HG03571 (cell line): Measurements from ENCODE around the gene ERCC4.

Experiments used
- ATAC-seq: cut with Tn5 transposase; IDR thresholded peaks from one replicate; pipeline ENCODE4 v1.9.1; 2021; ENCODE audit not compliant: unreplicated experiment

Gene ERCC4

DNA sequence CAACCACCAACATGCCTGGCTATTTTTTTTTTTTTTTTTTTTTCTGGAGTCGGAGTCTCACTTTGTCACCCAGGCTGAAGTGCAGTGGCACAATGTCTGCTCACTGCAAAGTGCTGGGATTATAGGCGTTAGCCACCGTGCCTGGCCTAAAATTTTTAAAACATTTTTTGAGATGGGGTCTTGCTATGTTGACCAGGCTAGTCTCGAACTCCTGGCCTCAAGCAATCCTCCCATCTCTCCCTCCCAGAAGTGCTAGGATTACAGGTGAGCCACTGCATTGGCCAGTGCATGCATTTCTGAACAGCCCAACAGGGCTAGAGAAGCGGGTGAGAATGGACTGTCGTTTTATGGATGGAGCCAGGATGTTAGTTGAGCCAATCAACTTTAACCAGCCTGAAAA is 72.4 kb downstream of the ERCC4 start:
- ATAC-seq: no peak

DNA sequence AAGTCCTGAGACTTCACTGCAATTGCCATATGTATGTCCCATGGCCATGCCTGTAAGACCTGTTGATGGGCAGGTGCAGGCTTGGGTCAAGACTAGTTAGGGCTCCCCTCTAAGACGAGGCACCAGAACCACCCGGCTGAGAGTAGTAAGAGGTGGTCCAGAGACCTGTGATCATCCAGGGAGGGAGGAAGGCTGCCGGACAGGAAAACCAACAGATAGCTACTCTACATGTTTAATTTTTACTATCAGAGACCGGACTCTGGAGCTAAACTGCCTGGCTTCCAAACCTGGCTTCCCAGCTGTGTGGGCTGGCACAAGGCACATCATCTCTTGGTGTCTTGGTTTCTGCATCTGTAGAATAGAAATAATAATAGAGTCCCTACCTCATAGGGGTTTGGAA is 73.0 kb downstream of the ERCC4 start:
- ATAC-seq: no peak

DNA sequence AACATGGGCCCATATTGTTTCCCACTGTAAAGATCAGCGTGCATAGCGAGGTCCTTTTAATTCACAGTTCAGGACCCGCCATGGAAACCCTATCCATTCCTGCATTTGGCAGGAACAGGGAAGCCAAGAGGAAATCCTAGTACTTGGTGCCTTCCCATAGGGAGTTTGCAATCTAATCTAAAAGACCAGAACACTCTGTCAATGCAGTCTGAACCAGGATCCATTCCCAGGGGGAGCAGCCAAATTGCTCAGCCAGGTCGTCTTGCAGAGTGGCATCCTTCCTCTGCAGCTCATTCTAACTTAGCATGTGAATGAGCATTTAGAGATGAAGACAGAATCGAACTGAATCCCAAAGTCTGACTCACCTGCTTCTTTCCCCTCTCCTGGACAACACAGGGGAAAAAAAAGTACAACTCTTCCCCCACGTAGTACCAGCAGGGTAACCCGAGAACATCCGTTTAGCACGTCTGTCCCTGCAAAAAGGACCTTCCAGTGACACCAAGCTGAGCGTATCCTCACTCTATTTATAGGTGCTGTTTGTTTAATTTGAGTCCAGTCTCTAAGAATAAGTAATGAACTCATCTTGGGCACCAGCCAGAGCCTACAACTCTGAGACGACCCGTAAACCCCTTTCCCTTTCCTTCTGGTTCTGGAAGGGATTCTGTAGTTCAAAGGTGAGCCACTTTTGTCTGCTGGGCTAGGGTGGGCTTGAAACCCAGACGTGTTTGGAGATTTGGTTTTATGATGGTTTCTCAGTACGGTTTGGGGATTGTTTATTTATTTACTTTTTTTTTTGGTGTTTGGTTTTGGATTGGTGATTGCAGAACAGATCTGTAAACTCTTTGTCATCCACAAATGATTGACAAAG is 74.5 kb downstream of the ERCC4 start:
- ATAC-seq: no peak

- no peak for ATAC-seq
Observed at GRCh38 chr16:13995194-13995593, 75.2 kb downstream of the ERCC4 start.

DNA sequence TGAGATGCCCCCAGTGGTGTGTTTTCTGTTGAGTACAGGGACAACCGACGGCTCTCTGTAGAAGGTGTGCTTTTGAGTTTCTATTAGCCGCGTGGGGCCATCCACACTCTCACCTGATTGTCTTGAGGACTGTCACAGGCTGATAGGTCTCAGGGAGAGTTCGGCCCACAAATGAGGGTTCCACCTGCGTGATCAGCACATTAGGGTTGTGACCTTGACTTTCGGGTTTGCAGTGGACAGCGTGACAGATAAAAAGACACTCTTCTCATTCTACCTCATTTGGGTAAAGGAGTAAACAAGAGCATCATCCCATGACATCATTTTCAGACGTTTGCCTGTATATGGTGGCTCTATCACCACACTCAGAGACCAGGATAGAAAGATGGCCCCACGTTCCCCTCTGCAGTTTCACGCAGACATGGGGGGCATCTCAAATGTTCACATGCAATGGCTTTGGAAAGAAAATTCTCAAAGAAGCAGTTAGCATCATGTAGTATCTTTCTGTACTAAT is 76.9 kb downstream of the ERCC4 start:
- ATAC-seq: no peak

DNA sequence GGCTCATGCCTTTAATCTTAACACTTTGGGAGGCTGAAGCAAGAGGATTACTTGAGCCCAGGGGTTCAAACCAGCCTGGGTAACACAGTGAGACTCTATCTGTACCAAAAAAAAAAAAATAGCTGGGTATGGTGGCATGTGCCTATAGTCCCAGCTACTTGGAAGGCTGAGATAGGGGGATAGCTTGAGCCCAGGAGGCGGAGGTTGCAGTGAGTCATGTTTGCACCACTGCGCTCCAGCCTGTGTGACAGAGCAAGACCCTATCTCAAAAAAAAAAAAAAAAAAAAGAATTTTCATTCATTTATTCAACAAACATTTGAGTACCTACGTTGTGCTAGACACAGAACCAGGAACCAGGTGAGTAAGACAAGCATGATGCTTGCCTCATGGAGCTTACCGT is 77.6 kb downstream of the ERCC4 start:
- ATAC-seq: no peak

DNA sequence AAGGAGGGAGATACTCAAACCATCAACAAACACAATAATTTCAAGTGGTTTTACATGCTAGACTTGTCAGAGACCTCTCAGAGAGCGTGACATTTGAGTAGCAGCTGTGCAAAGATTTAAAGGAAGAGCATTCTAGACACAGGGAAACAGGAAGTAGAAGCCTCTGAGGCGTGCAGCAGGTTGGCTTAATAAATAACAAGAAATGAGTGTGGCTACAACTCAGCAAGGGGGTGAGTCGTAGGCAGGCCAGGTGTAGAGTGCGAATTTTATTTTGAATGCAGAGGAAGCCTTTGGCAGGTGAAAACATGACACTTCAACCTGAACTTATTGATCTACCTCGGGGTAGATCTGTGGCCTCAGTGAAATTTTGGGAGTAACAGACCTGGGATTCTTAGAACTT is 78.0 kb downstream of the ERCC4 start:
- ATAC-seq: peak; percentile 91

DNA sequence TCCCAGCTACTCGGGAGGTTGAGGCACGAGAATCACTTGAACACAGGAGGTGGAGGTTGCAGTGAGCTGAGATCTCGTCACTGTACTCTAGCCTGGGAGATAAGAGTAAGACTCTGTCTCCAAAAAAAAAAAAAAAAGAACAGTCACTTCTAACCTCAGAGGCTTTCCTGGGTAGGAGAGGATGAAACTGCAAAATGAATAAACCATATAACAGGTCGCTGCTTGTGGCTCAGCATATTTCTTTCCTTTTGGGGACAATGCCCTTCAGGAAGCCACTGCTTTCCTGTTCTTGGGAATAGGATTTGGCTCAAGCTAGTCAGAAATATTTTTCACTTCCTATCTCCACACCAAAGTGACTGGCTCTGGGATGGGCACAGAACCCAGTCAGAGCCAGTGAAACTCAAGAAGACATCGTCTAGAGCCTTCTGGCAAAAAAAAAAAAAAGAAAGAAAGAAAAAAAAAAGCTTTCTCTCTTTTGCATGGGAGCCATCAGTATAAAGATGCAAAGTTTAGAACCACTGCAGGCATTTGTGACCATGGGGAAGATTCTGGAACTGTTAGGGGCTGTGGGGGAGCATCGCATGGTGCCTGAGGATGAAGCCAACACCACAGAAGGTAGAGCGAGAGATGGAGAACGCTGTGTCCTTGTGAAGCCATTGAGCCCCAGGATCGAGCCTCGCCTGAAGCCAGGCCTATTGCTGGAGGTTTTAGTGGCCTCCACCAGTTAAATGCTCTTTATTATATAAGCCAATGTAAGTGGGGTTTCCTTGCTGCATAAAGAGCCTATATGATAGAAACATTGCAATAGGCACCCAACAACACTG is 79.3 kb downstream of the ERCC4 start:
- ATAC-seq: no peak

DNA sequence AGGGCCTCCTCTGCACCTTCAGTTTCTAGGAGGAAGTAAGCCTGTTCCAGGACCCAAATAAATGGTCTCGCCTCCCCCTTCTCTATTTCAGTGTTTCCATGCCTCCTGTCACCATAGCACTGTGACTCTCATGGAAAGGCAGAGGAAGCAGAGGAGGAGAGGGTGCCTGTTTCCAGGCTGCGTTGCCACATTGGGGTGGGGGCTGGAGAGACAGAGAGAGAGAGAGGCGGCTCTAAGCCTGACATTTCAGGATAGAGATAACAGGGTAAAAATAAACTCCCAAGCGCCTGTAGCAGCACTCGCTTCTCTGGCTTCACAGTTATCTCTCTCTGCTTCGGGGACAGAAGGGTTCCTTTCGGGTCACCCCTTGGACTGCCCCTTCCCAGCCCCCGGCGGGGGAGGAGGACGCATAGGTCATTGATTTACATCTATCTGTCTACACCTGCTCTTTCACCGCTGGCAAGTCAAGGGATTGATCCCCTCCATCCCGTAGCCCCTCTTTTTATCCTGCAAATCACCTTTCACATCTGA is 80.0 kb downstream of the ERCC4 start:
- no peak for ATAC-seq

DNA sequence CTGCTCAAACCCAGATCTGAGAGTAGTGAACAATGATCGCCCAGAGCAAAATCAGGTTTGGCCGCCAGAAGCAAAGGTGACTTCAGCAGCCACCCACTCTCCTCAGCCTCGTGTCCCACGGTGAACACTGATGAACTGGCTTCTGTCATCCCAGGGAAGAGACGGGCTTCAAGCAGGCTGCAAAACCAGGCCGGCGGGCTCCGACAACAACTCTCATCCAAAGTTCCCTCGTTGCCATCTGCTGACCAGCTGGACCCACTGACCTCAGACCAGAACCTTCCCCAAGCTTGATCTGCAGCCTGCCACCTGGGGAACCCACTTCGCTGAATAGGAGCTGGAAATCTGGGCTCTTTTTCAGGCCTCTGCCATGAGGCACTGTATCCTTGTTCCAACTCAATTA is 81.6 kb downstream of the ERCC4 start:
- no peak for ATAC-seq
